Psoas muscle (tissue), 8 donors: ENCODE results near the gene P2RY6. TPM values are rescaled to one million over a fixed set of nuclear protein-coding genes. Genes with fewer than 3 reads are reported as not detected.

Source experiments
- ATAC-seq, 4 donors: fragments of 200-7000 bp; cut with Tn5 transposase; one replicate each; pipeline ENCODE4 v1.9.1; 2020; ENCODE audit warnings: moderate library complexity in 3 of 4, mild to moderate bottlenecking in 2 of 4
- DNase-seq, 2 donors: peaks; one replicate each; pipeline ENCODE4 v3.0.0-alpha.2; 2020
- H3K27ac ChIP-seq: fragments of 200-600 bp; one replicate; pipeline ENCODE4 v1.8.0; 2022
- H3K27me3 ChIP-seq, 3 donors: fragments of 200-600 bp in 1 of 3; one replicate each; pipeline versions ENCODE4 v1.6.1 to v1.8.0; 2013 to 2022; ENCODE audit warnings: low read length in 2 of 3, mild to moderate bottlenecking in 2 of 3, moderate library complexity in 1 of 3; ENCODE audit not compliant: insufficient read depth in 3 of 3
- H3K36me3 ChIP-seq, 2 donors: fragments of 200-600 bp in 1 of 2; one replicate each; pipeline versions ENCODE4 v1.6.1 to v1.8.0; 2013 to 2022; ENCODE audit warnings: low read depth in 1 of 2, mild to moderate bottlenecking in 1 of 2, moderate library complexity in 1 of 2; ENCODE audit not compliant: insufficient read depth in 1 of 2
- H3K4me1 ChIP-seq: fragments of 200-600 bp; one replicate; pipeline ENCODE4 v1.8.0; 2022
- H3K4me3 ChIP-seq: fragments of 200-600 bp; one replicate; pipeline ENCODE4 v1.8.0; 2022; ENCODE audit warnings: mild to moderate bottlenecking
- H3K9me3 ChIP-seq: fragments of 200-600 bp; one replicate; pipeline ENCODE4 v1.8.0; 2022
- WGBS, 3 donors: extraction: QIAGEN DNeasy Blood & Tissue Kit; methylation state at CpG; one replicate each; pipeline versions ENCODE4 v1.1.6 to v1.1.7; 2013; 5-methylcytosine and 5-hydroxymethylcytosine counted together
- intact Hi-C, 2 donors: fragments of 100-400 bp; cut with DNase I; formaldehyde crosslinking; loops; one replicate each; pipeline versions ENCODE4 v1.11.0 to v1.14.2; 2022
- polyA plus RNA-seq, 3 donors: library from polyadenylated mRNA; stranded (reverse); fragments of 200-250 nt; gene quantifications; one replicate each; pipeline ENCODE4 v1.2.3, GENCODE V29; 2013
- total RNA-seq, 4 donors: library from RNA; stranded (reverse); fragmentation: NEBNext Ultra II Directional in 2 of 4; extraction: Animal tissue kit (Norgen Biotek cat#: 25700) in 2 of 4; gene quantifications; one replicate each; pipeline versions ENCODE4 v1.2.1 to v1.2.4, GENCODE V29; 2021 to 2023
- TF ChIP-seq, protein P1 (sequence below): fragments of 200-600 bp; IDR thresholded peaks from one replicate; pipeline ENCODE4 v1.8.0; 2022; ENCODE audit warnings: antibody characterized with exemption
- donor health status: healthy with polysubstance abuse.
- donor health status: DM: no; HTN: no; CAD: no; lungs with moderate emphysema.
- donor health status: Bipolar disorder and iron deficiency.
- donor health status: healthy.
- donor health status: DM: yes; HTN: yes; CAD: no.
- donor health status: DM: no; HTN: no; CAD: no.
- donor health status: DM: no; HTN: no; CAD: no.
- donor health status: DM: yes; HTN: yes; CAD: no.

The P2RY6 gene
- total and polyA plus RNA-seq, 7 donors: 0.59 to 2.5 (median 1.3) TPM

GRCh38 chr11:73226297-73227006 lies 45.7 kb upstream of the P2RY6 start:
- no peak for ATAC-seq
- H3K4me1 ChIP-seq: peaks cover 39% of the 10 kb centered on the region
- no peak overlapping the region for H3K27ac ChIP-seq
- intact Hi-C loops: no loop called here
- WGBS, 3 donors: 72 to 87% (median 76%) methylated on average over 8 of the region's 8 CpGs
- no peak overlapping the region for H3K4me3 ChIP-seq
- DNase-seq: peak in 1 of 2 donors; percentile 34
- TF ChIP-seq, protein P1, sequence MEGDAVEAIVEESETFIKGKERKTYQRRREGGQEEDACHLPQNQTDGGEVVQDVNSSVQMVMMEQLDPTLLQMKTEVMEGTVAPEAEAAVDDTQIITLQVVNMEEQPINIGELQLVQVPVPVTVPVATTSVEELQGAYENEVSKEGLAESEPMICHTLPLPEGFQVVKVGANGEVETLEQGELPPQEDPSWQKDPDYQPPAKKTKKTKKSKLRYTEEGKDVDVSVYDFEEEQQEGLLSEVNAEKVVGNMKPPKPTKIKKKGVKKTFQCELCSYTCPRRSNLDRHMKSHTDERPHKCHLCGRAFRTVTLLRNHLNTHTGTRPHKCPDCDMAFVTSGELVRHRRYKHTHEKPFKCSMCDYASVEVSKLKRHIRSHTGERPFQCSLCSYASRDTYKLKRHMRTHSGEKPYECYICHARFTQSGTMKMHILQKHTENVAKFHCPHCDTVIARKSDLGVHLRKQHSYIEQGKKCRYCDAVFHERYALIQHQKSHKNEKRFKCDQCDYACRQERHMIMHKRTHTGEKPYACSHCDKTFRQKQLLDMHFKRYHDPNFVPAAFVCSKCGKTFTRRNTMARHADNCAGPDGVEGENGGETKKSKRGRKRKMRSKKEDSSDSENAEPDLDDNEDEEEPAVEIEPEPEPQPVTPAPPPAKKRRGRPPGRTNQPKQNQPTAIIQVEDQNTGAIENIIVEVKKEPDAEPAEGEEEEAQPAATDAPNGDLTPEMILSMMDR: no peak
- no peaks in the 10 kb centered on the region for H3K9me3 ChIP-seq
- H3K36me3 ChIP-seq: peaks cover 0 to 24% of the 10 kb centered on the region in 2 donors
- no peaks in the 10 kb centered on the region for H3K27me3 ChIP-seq

DNA sequence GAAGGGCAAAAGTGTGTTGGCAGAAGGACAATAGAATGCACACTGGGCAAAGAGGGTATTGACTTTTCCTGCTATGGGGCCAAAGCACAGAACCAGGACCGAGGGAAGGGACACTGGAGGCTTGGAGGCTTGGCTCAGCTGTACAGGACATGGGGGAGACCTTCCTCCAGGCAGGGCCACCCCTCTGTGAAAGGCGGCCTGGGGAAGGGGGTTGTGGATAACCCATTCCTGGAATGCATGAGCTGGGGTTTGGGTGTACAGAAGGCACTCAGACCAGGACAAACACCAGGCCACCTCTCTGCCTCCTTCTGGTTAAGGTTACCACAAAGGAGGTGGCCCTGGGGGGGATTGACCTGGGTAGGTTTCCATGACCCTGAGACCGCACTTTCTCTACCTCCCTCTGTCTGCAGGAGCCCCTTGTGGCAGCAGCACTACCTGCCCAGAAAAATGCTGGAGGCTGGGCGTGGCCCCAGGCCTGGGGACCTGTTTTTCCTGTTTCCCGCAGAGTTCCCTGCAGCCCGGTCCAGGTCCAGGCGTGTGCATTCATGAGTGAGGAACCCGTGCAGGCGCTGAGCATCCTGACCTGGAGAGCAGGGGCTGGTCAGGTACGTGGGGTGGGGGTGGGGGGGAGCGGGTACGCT lies 44.4 kb upstream of the P2RY6 start:
- no peaks in the 10 kb centered on the region for H3K27me3 ChIP-seq
- H3K4me1 ChIP-seq: peaks cover 28% of the 10 kb centered on the region
- TF ChIP-seq, protein P1: no peak
- H3K27ac ChIP-seq: no peak overlapping the region
- H3K9me3 ChIP-seq: no peaks in the 10 kb centered on the region
- ATAC-seq (no peak), DNase-seq (peak in 1 of 2 donors; percentile 32)
- H3K4me3 ChIP-seq: no peak overlapping the region
- H3K36me3 ChIP-seq: peaks cover 0 to 31% of the 10 kb centered on the region in 2 donors
- intact Hi-C loops: no loop called here
- WGBS, 3 donors: 64 to 75% (median 71%) methylated on average over 9 to 12 of the region's 12 CpGs

DNA sequence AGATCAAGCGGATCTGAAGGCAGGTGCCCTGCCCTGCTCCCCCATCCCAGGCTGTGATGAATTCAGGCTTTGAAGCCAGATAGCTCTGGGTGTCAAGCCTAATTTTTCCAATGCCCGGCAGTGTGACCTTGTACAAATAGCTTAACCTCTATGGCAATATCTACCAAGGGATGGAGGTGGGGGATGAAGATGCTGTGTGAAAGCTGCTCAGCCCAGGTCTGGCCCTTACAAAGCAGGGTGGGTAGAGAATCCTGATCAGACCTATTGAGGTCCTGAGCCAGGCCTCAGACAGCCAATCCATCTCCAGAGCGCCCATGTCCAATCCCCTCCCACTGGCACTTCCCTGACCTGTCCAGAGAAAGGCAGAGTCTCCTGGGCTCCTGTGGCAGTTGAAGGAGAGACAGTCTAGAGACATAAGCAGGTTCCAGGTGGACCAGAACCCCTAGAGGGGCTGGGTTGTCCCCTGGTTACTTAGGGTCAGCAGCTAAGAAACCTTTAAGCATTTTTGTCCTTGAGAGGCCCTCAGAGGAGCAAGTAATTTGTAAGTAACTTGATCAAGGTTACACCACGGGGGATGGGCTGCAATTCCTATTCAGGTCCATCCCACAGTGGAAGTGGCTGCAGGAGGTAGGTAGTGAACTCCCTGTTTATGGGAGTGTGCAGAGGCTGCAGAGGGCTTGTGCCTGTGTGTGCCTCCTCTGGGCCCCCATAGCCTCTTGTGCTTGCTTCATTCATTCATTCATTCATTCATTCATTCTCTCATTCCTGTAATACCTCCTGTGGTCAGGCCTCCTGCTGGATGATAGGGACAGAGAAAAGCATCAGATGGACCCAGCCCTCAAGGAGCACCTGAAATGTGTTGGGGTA lies 43.6 kb upstream of the P2RY6 start:
- DNase-seq (peak in 1 of 2 donors; percentile 27), ATAC-seq (no peak)
- no peaks in the 10 kb centered on the region for H3K9me3 ChIP-seq
- H3K4me1 ChIP-seq: peaks cover 25% of the 10 kb centered on the region
- H3K36me3 ChIP-seq: peaks cover 0 to 39% of the 10 kb centered on the region in 2 donors
- 51 to 58% (median 54%) methylated on average over 4 of the region's 4 CpGs for WGBS, 3 donors
- intact Hi-C loops: no loop called here
- no peaks in the 10 kb centered on the region for H3K27me3 ChIP-seq
- no peak overlapping the region for H3K4me3 ChIP-seq
- TF ChIP-seq, protein P1: no peak
- no peak overlapping the region for H3K27ac ChIP-seq

DNA sequence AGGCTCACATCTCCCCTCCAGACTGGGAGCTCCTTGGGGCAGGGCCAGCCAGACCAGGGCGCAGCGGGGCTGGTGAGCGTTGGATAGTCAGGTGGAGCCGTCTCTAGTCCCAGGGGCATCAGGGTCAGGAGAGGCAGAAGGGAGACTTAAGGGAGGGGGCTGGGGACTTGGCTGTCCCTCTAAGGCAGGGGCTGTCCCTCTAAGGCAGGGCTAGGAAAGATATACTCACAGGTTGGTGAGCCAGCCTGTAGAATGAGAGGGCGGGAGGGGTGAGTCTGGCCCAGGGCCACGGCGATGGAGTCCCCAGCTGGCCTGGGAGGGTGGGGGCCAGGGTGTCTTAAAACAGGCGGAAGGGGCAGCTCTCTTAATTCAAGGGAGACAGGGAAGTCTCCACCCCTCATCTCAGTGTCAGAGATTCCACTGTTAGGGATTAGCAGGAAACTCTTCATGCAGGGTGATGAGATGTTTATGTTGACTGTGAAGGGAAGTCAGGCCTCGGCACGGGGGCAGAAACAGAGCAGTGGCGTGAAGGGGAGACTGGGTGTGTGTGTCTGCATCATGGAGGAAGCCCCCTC lies 42.7 kb upstream of the P2RY6 start:
- ATAC-seq: peak in 1 of 4 donors; percentile 24
- DNase-seq: peak in 1 of 2 donors; percentile 52

More for the DNA sequence above, 42.7 kb upstream of the P2RY6 start:
- TF ChIP-seq, protein P1: no peak
- intact Hi-C loops: no loop called here
- peaks cover 26% of the 10 kb centered on the region for H3K4me1 ChIP-seq
- H3K27me3 ChIP-seq: no peaks in the 10 kb centered on the region
- peak overlapping the region; percentile 36 for H3K27ac ChIP-seq
- H3K9me3 ChIP-seq: no peaks in the 10 kb centered on the region
- 47 to 53% (median 53%) methylated on average over 11 of the region's 11 CpGs for WGBS, 3 donors
- H3K4me3 ChIP-seq: no peak overlapping the region
- peaks cover 0 to 40% of the 10 kb centered on the region in 2 donors for H3K36me3 ChIP-seq
